HG03565 (cell line): ENCODE measurements around the gene SLC36A1.
"Not testable (repeated sequence)": the region's sequence is repeated elsewhere in the genome, so short reads cannot be mapped to it uniquely, and the experiment has no call there.

Source experiments
- ATAC-seq: cut with Tn5 transposase; IDR thresholded peaks from one replicate; pipeline ENCODE4 v1.9.1; 2021; ENCODE audit warnings: mild to moderate bottlenecking, moderate library complexity; ENCODE audit not compliant: unreplicated experiment

The SLC36A1 gene

DNA sequence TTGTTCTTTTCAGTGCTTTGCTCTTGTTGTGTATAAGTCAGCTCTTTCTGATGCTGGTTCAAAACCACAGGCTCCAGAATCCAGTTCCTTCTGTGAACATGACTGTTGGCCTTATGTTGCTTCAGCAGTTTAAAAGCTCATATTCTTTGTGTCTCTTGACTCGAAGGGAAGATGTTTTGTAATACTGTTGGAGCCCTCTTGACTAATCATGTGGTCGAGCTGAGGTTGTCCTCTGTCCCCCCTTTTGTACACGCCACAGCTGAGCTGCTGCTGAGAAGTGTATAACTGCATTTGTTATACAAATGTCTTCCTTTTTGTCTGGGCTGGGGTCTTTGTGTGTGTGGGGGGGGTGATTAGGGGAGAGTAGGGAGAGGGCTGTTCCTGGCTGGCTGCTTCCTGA lies 35.8 kb downstream of the SLC36A1 start:
- ATAC-seq = no peak

GRCh38 chr5:151483647-151484046 lies 36.2 kb downstream of the SLC36A1 start:
- ATAC-seq = no peak

- ATAC-seq = no peak
Observed at GRCh38 chr5:151487544-151487943, 40.1 kb downstream of the SLC36A1 start.

DNA sequence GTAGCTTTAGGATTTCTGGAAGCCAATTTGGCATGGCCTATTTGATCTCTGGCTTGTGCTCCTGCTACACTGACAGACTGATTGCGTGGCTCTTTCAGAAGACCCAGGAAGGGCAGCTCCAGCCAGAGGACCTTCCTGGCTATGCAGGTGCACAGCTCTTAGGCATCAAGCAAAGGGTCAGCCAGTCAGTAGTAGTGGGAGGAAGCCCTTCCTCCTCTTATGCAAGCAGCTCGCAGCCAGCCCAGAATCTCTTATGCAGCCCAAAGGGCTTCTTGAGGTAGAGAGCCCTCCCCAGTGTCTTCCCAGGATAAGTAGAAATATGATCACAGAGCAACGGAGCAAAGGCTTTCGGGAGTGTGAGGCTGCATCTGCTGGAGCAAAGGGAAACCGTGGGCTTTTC lies 43.2 kb downstream of the SLC36A1 start:
- no peak for ATAC-seq

DNA sequence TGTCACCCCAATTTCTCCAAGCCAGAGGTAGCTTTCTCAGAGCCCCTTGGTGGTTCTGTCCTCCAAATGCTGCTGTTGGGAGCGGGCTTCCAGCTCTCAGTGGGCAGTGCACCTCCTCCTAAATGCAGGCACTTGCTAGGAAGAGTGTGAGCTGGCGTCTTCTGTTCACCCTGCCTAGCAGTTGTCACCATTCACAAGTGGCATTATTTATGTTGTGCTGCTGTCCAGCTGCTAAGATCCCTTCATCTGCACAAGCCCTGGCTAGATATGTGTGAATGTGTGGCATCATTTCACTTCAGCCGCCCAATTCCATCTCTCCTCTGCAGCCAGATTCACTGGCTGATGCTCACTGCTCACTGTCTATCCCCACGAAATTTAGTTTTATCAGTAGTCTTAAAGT lies 43.7 kb downstream of the SLC36A1 start:
- no peak for ATAC-seq

DNA sequence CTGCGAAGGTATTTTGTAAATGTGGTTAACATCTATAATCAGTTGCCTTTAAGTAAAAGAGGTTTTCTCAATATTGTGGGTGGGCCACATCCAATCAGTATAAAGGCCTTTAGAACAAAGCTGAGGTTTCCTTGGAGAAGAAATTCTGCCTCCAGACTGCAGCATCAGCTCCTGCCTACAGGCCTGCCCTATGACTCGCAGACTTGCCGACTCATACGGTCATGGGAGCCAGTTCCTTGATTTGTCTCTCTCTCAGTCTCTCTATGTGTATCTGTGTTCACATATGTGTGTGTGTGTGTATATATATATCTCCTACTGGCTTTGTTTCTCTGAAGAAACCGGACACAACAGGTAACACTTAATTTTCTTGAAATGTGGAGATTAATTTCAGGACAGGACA lies 45.3 kb downstream of the SLC36A1 start:
- no peak for ATAC-seq

DNA sequence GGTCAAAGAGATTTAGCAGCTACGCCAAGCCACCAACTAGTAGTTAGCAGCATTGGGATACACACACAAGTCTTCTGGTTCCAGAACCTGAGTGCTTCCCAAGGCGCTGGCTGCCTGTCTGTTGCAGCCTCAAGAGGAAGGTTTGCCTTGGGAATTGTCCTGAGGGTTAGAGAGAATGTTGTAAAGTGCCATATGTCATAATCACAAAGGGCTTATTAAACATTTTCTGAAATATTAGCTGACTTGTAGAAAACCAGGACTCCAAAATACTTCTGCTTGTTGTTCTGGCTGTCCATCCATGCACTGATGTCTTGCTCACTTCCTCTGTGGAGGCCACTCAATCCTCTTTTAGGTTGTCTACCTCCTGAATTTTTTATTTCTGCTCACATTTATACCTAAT lies 46.3 kb downstream of the SLC36A1 start:
- ATAC-seq = no peak

DNA sequence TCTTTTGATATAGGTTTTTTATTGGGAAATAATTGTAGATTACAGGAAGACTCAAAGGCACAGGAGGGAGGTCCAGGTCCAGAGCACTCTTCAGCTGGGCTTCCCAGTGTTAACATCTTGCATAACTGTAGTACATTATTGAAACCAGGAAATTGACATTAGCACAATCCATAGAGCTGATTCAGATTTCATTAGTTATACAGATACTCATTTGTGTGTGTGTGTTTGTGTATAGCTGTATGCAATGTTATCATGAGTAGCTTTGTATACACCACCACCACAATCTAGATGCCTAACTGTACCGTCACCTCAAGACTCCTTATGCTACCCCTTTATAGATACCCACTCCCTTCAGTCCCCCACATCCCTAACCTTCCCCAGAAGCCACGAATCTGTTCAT lies 47.9 kb downstream of the SLC36A1 start:
- ATAC-seq = no peak

DNA sequence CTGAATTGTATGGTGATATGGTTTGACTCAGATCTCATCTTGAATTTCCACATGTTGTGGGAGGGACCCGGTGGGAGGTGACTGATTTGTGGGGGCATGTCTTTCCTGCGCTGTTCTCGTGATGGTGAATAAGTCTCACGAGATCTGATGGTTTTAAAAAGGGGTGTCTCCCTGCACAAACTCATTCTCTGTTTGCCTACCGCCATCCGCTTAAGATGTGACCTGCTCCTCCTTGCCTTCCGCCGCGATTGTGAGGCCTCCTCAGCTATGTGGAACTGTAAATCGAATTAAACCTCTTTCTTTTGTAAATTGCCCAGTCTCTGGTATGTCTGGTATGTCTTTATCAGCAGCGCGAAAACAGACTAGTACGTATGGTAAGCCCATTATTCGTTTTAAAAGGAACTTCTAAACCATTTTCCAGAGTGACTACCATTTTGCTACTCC lies 48.7 kb downstream of the SLC36A1 start:
- no peak for ATAC-seq

DNA sequence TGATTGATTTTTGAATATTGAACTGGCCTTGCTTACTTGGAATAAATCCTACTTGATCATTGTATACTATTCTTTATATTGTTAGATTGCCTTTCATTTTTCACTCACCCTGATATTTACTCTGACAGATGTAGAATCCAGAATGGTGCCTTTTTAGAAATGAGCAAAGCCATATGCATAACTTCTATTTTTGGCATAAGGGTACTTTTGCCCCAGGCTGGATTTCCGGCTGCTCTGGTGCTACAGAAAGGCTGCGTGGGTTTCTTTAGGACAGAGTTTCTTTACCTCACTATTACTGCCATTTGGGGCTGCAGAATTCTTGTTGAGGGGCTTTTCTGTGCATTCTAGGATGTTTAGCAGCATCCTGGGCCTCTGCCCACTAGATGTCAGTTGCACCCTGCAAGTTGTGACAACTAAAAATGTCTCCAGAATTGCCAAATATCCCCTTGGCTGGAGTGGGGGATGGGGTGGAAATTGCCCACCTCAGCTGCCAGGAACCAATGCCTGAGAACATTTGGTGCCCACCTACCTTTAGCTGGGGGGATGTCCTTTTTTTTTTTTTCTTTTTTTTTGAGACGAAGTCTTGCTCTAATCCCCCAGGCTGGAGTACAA lies 50.1 kb downstream of the SLC36A1 start:
- ATAC-seq = no peak

DNA sequence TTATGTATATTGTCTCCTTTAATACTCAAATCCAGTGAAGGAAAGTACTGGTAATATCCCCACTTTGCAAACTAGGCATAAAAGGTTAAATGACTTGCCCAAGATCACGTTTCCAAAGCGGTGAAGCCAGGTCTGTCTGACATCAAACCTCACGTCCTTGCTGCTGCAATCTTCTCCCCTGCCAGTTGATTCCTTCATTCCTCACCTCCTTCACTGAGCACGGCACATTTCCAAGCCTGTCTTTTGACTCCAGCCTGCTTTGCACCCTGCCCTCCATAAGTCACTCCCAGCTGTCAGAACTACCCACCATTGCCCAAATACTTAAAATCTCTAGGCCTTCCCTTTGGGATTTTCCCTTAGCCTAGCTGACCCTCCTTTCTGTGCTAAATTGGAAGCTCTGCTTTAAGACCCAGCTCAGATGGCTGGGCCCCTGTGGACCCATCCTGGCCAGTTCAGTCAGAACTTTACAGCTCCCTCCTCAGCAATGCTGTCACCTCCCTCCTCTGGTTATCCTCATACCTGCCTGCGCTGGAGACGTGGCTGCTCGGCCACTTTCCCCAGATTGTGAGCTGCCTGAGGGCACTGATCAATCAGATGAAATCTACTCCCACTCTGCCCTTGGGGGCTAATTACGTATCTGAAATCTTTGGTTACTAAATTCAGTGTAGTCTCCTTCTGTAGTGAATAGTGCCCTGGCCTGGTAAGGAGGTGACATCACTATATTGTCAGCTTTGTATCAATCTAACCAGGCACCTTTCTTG lies 51.2 kb downstream of the SLC36A1 start:
- no peak for ATAC-seq

DNA sequence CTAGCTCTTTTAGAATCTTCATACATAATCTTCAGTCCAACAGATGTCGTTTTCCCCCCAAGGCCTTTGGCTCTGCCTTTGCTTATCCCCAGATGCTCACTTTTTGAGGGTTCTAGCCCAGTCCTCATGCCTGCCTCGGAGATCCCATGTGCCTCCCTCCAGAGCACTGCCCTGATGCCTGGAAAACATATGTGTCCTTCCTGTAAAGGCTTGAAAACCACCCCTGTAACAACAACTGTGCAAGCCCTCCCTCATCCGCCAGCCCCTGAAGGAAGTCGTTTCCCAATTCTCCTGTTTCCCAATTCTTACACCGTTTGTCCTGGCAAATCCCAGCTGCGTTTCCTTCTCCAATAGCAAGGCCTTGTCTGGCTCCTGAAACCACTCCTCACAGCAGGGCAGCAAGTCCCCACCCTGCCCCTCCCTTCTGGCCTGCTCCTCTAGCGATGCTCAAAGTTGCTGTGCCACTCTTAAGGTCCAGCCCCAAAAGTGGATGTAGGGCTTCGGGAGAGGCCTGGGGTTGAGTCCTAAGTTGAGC lies 52.2 kb downstream of the SLC36A1 start:
- no peak for ATAC-seq

GRCh38 chr5:151504006-151504405 lies 56.6 kb downstream of the SLC36A1 start:
- ATAC-seq = no peak

GRCh38 chr5:151508308-151508707 lies 60.9 kb downstream of the SLC36A1 start:
- not testable (repeated sequence) for ATAC-seq

- ATAC-seq = no peak
Observed at GRCh38 chr5:151509231-151509630, 61.8 kb downstream of the SLC36A1 start.

GRCh38 chr5:151509836-151510235 lies 62.4 kb downstream of the SLC36A1 start:
- ATAC-seq = no peak

DNA sequence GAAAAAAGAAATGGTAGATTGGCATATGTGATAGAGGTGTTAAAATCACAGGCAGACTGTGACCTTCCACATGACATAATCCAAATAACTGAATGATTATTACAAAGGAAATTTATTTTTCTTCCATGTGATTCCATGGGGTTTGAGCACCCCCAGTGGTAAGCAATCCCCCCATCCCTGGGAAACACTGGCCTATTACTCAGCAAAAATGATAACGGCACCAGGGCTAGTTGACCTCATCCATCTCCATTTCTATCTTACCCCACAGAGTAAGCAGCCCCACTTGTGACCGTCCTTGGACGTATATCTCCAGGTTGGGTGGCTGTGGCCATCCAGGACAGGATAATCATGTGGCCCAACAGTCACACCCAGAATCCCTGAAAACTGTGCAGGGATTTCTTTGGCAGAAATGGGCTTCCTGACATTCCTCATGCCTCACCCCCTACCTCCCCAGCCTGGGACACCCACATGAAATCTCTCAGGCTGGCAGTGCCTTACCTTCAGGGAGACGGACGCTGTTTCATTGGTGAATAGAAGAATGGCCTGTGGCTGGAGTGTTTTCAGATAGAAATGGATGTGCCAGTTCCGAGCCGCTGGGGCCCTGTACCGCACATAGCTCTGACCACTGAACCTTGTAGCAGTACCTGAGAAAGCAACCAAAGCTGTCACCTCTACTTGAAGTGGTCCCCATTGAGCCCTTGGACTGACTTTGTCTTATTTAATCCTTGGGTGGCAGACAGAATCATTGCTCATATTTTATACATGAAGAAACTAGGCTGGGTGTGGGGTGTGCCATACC lies 69.9 kb downstream of the SLC36A1 start:
- ATAC-seq = no peak

DNA sequence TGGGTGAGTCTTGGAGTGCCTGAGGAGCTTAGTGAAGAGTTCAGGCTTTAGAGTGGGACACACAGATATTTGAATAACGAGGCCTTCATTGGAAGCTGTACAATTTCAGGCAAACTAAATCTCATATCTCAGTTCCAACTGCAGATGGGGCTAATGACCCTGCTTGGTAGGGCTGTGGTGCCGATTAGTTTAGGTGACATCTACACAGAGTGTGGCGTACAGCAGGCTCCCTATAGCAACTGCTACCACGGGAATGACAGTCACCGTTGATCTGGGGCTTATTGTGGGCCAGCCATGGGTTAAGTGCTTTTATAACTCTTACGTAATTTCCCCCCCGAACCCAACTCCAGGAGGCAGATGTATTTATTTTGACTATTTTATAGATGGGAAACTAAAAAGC lies 72.9 kb downstream of the SLC36A1 start:
- no peak for ATAC-seq

DNA sequence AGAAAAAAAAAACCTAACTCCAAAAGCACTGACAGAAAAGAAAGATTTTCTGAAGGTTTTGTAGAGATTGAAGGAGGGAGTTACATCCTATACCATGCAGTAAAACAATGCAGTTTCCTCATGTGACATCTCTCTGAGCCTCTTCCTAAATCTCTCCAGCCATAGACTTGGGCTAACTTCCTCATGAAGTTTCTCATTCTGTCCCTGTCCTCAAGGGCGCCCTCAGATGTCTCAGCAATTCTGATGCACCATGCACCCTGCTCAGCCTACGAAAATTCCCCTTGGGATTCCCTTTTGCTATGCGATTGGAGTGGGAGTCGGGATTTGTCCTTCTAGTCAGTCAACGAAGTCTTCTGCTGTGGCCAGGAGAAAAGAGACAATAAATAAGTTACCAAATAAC lies 74.8 kb downstream of the SLC36A1 start:
- ATAC-seq = no peak

DNA sequence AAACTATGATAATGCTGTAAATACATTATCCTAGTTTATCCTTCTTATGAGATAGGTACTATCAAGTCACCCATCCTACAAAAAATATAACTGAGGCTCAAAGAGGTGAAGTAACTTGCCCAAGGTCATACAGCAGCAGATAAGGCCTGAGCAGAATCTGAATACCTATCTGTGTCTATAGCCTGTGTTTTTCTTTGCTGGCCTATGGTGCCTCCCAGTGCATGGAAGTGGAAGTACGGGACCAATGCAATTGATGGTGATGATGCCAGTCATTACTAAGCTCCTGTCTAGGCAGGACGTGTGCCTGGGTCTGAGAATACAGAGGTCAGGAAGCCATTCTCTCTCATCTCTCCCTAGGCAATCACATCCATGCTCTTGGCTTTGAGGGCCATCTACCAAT lies 75.9 kb downstream of the SLC36A1 start:
- ATAC-seq = peak; percentile 86

DNA sequence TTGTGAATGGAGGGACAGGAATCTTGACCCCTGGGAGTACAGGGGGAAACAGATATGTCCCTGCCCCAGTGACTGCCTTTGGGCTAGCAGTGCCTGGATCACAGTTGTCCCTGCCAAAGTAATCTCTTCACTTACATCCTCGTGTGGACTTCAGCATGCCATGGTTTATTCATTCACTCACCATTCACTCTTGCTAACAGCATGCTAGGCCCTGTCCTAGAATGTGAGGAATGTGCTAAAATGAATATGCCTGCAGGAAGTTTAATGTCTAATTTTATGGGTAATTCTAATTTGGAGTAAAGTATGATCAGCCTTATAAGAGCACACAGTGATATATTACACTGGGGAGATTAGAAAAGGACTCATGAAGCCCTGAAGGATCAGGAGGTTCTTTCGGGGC lies 80.8 kb downstream of the SLC36A1 start:
- no peak for ATAC-seq

- no peak for ATAC-seq
Observed at GRCh38 chr5:151528996-151529395, 81.6 kb downstream of the SLC36A1 start.
